Stimulated activated CD8-positive, alpha-beta memory T cell treated with anti-CD3 and anti-CD28 coated beads, Interleukin-7, amount 100 ng/mL, for 48 hours (primary cell): ENCODE results near the gene MARK2.
"Not testable (repeated sequence)": the region's sequence is repeated elsewhere in the genome, so short reads cannot be mapped to it uniquely, and the experiment has no call there.

Source experiments
- DNase-seq, 2 donors: peaks; one replicate each; pipeline ENCODE4 v3.0.0-alpha.2; 2020; ENCODE audit warnings: low read depth in 1 of 2; ENCODE audit errors: extremely low read depth in 1 of 2

MARK2 gene

GRCh38 chr11:63853476-63853875 is 14.6 kb downstream of the MARK2 start:
- no peak for DNase-seq

DNA sequence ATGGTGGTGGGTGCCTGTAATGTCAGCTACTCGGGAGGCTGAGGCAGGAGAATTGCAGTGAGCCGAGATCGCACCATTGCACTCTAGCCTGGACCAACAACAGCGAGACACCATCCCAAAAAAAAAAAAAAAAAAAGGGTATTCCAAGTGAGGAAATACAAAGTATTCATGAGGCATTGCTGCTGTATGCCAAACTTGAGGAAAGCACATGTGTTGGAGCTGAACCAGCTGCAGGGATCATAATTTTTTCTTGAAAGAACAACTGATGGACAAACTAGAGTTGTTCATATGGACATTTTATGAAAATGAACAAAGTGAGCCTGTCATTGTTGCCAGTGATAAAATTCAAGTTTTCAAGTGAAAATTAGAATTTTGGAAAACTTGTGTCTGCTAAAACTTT is 15.8 kb downstream of the MARK2 start:
- DNase-seq: no peak

DNA sequence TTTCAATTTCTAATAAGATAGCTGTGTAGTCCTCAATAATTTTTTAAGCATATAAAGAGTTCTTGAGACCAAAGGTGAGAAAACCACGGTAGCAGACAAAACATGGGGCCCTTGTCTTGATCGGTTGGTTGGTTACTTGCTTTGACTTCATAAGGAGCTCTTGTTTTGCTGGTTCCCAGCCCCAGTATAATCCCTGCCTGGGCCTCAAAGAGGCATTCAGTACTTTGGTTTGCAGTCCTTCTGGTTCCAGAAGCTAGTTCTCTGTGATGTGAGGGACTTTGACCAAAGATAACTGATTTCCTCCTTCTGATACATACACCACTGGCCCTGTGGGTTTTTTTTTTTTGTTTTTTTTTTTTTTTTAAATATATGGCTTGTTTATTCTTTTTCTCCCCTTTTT is 17.1 kb downstream of the MARK2 start:
- no peak for DNase-seq

DNA sequence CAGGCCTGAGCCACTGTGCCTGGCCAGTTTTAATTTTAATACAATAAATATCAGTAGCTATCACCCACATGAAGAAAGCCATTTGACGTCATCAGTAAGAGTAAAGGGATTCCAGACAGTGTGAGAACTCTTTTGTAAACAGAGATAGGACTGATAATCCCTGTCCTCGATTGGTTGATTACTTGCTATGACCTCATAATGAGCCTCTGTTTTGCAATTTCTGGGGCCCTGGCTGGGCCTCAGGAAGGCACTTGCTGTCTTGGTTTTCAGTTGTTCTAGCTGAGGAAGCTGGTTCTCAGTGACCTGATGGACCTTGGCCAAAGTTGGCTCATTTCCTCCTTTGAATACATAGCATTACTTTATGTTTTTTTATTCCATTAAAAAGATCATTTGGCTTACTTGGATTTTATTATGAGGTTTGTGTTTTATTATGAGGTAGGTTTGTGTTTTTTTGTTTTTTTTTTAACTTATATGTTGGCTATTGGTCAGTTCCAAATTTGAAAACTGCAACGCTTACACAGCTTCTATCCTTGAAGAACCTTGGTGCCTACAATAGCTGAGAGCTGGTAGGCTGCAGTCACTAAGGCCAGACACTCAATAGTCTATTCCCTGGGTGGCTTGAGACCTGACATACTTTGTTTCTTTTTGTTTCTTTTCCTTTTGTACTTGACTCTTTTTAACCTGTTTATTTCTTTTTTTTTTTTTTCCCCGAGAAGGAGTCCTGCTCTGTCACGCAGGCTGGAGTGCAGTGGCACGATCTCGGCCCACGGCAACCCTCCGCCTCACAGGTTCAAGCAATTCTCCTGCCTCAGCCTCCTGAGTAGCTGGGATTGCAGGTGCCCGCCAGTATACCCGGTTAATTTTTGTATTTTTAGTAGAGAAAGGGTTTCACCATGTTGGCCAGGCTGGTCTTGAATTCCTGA is 20.0 kb downstream of the MARK2 start:
- no peak for DNase-seq

DNA sequence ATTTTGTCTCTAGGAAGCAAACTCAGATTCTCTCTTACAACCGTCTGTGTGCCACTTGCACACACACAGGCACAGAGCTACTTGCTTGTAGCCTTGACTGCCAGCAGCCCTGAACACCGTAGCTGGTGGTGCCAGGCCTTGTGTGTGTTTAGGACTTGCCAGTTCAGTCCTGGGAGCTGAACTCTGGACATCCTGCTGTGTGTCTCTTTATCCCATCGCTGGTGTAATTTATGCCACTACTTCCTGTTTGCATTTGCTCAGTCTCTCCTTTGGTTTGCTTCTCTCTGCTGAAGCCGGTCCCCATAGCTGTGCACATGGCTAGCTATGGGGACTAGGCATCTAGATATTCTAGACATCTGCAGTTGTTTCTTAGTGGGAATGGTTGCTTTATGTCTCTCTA is 24.0 kb downstream of the MARK2 start:
- no peak for DNase-seq

- DNase-seq: not testable (repeated sequence)
Observed at GRCh38 chr11:63863620-63864019, 24.7 kb downstream of the MARK2 start.

GRCh38 chr11:63866211-63866610 is 27.3 kb downstream of the MARK2 start:
- peak; percentile 26 to 76 for DNase-seq

GRCh38 chr11:63867511-63867910 is 28.6 kb downstream of the MARK2 start:
- DNase-seq: no peak

- no peak for DNase-seq
Observed at GRCh38 chr11:63868399-63869064, 29.6 kb downstream of the MARK2 start.

GRCh38 chr11:63869171-63869591 is 30.3 kb downstream of the MARK2 start:
- no peak for DNase-seq

DNA sequence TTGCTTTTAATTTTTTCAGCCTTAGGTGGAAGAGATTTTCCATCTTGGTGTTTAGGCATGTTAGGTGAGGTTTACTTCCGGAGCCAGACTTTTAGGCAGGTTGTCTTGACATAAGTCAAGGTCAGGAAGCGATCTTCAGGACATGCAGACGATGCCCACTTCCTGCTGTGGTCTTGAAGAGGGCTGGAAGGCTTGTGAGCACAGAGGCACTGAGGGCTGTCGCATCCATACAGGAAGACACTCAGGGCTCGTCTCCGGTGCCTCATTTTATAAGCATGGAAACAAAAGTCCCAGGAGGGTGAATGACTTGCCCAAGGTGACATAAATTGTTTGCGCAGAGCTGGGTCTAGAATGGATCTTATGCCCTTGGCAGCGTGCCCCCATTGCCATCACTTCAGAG is 30.8 kb downstream of the MARK2 start:
- peak in 1 of 2 donors; percentile 12 for DNase-seq

DNA sequence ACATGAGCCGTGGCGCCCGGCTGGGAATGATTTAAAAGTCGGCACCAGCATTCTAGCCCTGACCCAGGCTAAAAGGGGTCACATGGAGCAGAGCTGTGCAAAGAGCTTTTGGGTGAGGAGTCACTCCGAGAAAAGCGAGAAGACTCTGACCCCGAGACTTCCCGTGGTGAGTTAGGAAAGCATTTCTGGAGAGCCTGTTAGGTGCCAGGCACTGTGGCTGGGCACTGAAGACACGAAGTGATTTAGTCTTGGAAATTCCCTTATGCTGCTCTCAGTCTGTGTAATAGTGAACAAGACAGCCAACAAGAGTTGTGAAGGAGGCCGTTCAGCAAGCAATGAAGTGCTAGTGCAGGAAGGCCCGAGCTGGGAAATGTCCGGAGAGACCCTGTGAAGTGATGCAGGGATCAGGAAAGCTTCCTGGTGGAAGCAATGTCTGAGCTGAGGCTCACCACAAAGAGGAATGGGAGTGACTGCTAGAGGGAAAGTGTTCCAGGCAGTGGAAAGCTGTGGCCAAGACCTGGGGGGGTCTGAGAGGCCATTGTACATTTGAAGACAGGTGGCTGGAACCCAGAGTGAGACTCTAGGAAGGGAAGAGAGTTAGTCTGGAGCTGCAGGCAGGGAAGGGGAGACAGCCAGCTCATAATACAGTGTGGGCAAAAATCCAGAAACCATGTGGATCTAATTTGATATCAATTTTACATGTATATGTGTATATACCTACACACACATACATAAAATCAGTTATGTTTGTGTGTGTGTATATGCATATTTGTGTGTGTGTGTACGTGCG is 31.6 kb downstream of the MARK2 start:
- DNase-seq: peak in 1 of 2 donors; percentile 7

DNA sequence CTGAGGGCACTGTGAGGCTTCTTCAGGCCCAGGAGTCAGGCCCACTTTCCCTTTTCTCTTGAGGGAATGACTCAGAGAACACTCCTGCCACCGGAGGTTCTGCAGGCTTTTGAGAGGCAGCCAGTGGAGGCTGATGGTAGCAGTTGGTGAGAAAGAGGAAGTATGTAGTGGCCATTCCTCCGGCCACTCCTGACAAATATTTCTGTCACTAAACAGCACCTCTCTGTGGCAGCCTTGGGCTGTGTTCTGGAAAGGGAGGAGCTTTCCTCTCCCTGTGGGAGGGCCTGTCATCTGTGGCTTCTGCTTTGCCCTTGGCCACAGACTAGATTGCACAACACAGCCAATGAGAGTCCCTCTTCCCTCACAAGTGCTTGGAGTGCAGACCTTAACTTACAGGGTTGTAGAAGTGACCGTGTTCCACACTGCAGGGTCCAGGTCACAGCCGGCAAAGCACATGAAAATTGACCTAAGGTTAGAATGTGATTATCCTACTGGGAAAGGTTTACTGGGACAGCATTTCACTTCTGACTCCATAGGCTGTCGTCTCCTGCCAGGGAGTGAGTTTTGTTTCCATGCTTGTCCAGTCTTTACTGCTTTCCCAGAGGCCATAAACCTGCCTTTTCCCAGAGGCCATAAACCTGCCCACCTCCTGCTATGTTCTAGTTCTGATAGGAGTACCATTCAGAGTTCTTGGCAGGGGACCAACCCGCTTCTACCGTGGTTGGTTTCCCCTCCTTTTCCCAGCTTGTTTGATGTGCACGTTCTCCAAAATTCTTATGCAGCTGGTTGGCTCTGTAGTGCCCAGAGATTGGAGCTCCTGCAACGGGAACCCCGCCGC is 33.3 kb downstream of the MARK2 start:
- peak; percentile 14 to 37 for DNase-seq

GRCh38 chr11:63872800-63873197 is 33.9 kb downstream of the MARK2 start:
- no peak for DNase-seq

GRCh38 chr11:63873311-63873710 is 34.4 kb downstream of the MARK2 start:
- no peak for DNase-seq

DNA sequence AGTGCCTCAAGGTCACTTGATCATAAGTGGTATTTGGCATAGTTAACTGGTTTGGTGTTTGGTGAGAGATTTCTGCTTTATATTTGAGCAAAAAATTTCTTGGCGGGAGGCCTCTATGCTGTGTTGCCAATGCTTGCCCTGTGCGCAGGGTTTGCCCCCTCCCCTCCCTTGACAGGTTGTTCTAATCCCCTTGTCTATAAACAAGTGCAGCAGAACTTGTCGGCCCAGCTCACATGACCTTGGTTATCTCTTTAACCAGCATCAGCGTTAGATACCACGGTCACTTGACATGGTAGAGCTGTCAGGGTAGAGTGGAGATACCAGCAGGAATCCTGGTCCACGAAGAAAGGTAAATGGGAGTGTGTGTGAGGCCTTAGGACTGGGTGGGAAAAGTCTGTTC is 35.6 kb downstream of the MARK2 start:
- DNase-seq: no peak

DNA sequence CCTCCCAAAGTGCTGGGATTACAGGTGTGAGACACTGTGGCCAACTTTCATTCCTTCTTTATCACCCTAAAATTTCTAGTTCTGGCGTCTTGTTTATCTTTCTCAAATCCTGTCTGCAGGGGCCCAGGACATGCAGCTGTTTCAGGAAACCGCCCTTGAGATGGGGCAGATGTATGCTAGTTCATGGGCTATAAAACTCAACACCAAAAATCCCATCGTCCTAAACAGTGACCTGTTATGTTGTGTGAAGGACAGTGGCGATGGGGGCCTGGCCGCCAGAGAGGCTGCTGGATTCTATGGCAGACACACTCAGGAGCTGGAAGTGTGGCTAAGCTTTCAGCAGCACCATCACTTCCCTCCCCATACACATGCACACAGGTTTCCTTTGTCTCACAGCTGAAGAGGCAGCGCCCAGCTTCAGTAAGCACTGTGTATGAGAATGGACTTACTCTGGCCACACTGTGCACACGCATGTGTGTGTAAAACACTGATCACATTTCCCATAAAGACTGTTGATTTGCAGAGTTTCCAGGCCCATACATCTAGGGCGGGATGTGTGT is 36.7 kb downstream of the MARK2 start:
- DNase-seq: no peak

DNA sequence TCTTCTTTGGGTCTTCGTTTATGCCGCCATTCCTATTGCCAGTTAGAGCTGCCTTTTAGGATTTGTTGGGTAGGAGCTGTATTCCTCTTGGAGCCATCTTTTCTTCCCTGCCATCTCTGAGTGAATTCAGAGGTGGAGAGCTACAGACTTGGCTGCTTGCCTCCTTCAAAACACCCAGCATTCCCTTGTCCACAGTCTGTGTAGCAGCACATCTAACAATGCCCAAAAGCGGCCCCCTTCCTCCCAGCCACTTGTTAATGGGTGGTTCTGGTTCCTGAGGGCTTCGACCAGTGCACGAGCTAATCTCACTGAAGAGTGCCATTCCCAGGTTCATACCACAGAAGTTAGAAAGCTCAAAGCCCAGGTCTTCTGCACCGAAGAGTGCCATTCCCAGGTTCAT is 37.7 kb downstream of the MARK2 start:
- DNase-seq: no peak

GRCh38 chr11:63877658-63878241 is 38.8 kb downstream of the MARK2 start:
- DNase-seq: no peak
